A549 (cell line): ENCODE data around the gene TMEM219.

ENCODE experiments used
- CTCF ChIP-seq: fragments of >200 bp; sonication (Bioruptor Twin); formaldehyde crosslinking; IDR thresholded peaks from 3 replicates; pipeline ENCODE4 v1.5.1; 2016
- HDAC2 ChIP-seq: fragments of 200-600 bp; sonication (generic); IDR thresholded peaks from 2 replicates; pipeline ENCODE4 v1.6.1; 2016
- JUNB ChIP-seq: fragments of >200 bp; sonication (Bioruptor Twin); formaldehyde crosslinking; IDR thresholded peaks from 2 replicates; pipeline ENCODE4 v1.6.1; 2016
- SMC3 ChIP-seq: fragments of >200 bp; sonication (Bioruptor Twin); formaldehyde crosslinking; IDR thresholded peaks from 3 replicates; pipeline ENCODE4 v1.6.1; 2018; ENCODE audit warnings: inconsistent platforms

- TF ChIP-seq SMC3 (no peak), HDAC2 (no peak), CTCF (no peak), JUNB (no peak)
These were observed 31.5 kb downstream of the TMEM219 start for GRCh38 chr16:29993191-29993902.
